HG02571 (cell line): ENCODE data around the gene SLC16A6.
"Not testable (repeated sequence)": the region's sequence is repeated elsewhere in the genome, so short reads cannot be mapped to it uniquely, and the experiment has no call there.

Experiments used
- ATAC-seq: cut with Tn5 transposase; IDR thresholded peaks from one replicate; pipeline ENCODE4 v1.9.1; 2021; ENCODE audit warnings: mild to moderate bottlenecking, moderate library complexity; ENCODE audit not compliant: unreplicated experiment

SLC16A6 gene

DNA sequence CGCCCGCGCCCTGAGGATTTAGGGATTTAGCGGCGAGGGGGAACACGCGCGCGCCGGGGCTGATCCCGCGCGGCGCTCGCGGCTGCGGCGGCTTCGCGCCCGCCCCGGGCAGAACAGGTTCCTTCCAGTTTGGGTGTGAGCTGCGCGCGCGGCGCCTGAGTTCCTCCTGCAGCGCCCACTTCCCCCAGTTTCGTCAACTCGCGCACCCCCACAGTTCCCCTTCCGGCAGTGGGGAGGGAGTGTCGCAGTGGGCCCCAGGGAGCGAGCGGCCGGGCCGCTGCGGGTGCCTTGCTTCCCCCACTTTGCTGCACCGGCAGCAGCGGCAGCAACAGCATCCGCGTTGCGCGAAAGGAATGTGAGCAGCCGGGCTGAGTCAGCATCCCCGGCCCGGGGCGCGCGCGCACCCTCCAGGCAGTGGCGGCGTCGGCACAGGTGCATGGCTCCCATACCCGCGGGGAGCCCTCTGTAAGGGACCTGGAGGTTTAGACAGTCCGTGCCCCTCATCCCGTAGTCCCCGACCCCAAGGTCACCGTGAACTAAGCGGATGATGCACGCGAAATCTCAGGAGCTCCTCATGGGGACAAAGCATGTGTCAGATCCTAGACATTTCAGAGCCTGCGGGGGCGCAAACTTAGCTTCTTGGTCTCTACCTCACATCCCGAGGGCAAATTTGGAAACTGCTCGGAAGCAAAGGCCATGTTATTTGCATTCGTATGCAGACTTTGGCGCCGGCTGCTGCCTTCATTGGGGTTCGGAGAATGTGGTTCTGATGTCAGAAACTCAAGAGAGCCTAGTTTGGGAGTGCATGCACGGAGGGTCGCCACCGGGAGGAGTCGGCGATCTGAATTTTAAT, 1.1 kb upstream of the SLC16A6 start:
- peak; percentile 55 for ATAC-seq

DNA sequence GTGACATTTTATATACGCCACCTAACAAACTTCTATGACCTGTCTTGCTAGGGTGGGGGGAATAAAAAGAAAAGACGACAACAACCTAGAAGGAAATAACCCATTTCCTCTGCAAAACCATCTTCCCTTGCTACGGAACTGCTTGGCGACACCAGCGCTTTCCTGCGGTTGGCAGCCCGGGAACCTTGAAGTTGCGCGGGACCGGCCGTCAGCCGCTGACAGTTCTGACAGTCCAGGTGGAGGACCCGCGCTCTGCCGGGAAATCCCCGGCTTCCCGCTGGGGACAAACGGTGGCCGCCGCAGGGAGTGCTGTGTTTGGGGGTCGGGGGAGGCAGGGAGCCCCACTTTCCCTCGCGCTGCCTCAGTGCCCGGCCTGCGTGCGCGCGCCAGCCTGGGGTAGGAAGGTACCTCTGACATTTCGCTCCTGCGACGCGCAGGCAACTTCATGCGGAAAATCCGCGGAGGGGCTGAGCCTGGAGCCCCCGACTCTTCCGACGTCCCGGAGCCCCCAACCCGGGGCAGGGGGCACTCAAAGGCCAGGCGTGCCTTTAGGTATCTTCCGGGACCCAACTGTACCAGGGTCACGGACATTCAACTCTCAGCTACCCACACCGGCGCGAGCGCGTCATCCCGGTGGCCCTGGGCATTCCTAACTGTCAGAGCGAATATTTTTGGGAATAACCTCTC, 516 bp downstream of the SLC16A6 start:
- no peak for ATAC-seq

DNA sequence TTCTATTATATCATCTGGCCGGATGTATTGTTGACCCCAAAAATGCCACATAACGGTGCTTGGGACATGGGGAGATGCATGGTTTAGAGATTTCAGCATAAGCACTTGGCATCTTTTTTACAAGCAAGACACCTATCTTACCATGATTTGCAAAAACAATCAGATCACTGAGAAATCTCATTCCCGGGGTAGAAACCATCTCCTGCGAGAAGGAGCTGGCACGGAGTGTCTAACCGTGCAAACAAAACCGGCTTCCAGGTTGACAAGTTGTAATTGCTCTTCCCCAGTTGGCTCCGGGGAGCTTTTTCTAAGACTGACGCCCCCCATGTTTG, 1.0 kb downstream of the SLC16A6 start:
- no peak for ATAC-seq

DNA sequence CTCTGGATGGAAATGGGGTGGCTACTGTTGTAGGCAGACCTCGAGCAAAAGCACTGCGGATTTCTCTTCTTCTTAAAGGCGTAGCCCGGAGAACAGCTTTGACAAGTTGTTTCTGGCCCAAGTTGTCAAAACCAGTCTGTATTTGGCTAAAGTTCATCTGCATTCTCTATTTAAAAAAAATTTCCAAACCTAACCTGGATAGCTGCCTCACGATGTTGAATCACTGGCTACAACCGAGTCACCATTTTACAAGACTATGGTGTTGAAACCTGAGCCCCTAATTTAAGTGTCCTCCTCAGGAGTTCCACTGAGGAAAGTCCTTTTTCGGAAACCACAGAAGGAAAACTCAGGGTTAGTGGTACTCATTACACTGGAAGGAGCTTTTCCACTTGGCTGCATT, 1.5 kb downstream of the SLC16A6 start:
- ATAC-seq = no peak

DNA sequence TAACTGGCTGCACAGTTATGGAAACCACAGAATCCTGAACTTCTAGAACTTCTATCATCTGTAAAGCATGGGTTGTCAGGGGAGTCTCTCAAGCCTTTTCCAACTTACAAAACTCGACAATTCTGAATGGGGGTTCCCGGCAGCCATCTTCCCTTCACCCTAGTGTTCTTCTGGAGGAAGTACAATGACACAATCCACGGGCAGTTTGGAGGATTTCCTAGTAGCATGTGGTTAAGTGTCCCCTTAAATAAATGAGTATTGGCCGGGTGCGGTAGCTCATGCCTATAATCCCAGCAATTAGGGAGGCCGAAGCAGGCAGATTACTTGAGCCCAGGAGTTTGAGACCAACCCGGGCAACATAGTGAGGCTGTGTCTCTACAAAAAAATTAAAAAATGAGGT, 2.1 kb downstream of the SLC16A6 start:
- no peak for ATAC-seq

DNA sequence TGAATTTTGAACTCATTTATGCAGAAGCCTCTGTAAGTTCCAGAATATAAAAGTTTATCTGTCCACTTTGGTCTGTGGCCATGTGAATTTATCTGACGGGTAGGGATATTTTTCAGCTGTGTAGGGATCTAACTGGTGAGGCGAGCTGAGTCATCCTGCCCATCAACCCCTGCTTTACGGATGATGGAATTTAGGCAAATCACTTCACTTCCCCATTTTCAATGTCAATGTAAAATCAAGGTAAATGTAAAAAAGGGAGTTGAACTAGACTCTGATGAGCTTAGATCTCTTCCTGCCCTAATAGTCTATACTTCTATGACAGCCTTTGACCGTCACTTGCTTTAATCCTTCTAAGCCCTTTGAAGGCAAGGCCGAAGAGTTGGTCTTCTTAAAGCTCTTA, 2.6 kb downstream of the SLC16A6 start:
- ATAC-seq = no peak

DNA sequence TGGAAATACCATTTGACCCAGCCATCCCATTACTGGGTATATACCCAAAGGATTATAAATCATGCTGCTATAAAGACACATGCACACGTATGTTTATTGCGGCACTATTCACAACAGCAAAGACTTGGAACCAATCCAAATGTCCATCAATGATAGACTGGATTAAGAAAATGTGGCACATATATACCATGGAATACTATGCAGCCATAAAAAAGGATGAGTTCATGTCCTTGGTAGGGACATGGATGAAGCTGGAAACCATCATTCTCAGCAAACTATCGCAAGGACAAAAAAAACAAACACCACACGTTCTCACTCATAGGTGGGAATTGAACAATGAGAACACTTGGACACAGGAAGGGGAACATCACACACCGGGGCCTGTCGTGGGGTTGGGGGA, 9.0 kb downstream of the SLC16A6 start:
- ATAC-seq = not testable (repeated sequence)

DNA sequence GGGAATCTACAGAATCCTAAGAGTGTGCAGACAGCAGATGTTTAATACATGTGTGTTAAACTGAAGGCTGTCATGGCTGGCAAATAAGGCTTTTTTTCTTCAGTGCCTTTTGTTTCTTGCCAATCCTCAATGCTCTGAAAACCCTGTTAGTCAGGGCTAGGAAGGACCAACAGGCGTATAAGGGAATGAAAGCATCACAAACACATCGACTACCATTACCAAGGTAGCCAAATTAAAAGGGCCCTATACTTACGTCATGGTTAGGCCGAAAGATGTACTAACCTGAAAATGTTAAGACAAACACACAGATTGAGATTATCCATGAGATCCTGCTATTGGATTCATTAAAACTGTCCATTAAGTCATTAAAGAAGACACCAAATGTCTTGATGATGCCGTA, 13.1 kb downstream of the SLC16A6 start:
- no peak for ATAC-seq

DNA sequence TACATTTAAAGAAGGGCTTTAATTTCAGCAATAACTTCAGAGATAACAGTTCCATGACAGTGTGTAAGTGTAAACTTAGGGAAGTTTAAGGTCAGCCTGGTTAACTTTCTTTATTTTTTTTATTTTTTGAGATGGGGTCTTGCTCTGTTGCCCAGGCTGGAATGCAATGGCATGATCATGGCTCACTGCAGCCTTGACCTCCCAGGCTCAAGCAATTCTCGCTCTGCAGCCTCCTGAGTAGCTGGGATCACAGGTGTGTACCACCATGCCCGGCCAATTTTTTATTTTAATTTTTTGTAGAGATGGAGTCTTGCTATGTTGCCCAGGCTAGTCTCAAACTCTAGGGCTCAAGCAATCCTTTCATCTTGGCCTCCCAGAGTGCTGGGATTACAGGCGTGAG, 14.6 kb downstream of the SLC16A6 start:
- ATAC-seq = not testable (repeated sequence)

DNA sequence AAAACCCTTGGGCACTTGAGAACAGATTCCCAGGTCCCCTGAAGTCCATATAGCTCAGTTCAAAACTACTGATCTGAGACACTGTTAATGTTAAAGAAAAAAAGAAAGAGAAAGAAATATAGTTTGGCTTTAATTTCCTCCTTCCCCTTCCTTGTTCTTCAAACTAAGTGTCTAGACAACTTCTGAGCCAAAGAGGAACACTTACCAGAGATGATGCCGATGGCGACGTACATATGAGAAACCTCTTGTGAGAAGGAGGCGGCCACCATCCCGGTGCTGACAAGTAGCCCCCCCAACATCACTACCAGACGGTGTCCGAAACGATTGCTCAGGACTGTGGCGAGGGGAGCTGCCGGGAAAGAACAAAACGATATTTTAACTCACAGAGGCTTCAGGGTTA, 17.2 kb downstream of the SLC16A6 start:
- no peak for ATAC-seq

DNA sequence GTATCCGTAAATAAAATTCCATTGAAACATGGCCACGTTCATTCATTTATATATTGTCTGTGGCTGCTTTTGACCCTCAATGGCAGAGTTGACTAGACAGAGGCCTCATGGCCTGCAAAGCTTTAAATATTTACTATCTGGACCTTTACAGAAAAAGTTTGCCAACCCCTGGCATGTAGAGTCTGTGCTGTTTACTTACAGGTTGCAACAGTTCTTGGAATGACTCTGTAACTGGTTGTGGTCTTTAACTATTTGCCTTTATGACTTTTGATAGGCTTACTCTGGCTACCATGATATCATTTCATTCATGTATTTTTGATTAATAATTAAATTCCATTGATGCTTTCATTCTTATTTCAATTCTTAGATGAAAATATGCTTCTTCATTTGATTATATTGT, 25.1 kb downstream of the SLC16A6 start:
- ATAC-seq = not testable (repeated sequence)

DNA sequence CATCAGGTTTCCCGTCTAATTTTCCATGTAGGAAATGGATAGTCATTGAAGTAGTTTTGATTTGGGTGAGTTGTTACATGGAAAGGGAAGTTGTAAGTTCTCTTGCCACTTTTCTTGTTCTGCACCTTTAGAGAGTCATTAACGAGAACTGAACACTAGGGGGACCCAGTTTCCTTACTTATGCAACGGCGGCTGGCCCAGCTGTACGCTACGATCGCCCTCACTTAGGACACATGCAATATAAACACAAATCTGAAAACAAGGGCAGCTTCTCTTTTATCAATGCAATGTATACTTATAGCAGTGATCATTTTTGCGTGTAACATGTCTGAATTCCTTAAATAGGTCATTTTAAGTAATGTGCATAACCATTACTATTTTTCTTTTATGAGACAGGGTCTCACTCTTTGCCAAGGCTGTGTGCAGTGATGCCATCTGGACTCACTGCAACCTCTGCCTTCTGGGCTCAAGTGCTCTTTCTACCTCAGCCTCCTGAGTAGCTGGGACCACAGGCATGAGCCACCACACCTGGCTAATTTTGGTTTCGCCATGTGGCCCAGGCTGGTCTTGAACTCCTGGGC, 27.7 kb downstream of the SLC16A6 start:
- not testable (repeated sequence) for ATAC-seq

DNA sequence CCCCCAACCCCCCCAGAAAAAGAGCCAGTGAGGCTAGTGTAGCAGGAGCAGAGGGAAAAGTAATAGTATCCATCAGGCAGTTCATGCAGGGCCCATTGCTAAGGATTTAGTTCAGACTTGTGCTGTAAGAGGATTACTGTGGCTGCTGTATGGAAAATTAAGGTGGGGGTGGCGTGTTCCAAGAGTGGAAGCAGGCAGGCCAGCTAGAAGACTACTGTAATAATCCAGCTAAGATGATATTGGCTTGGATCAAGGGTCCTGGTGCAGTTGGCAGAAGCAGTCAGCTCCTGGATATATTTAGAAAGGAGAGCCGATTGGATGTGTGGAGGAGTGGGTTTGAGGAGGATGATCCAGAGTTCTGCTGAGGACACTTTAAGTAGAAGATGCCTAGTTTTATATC, 28.5 kb downstream of the SLC16A6 start:
- ATAC-seq = not testable (repeated sequence)

DNA sequence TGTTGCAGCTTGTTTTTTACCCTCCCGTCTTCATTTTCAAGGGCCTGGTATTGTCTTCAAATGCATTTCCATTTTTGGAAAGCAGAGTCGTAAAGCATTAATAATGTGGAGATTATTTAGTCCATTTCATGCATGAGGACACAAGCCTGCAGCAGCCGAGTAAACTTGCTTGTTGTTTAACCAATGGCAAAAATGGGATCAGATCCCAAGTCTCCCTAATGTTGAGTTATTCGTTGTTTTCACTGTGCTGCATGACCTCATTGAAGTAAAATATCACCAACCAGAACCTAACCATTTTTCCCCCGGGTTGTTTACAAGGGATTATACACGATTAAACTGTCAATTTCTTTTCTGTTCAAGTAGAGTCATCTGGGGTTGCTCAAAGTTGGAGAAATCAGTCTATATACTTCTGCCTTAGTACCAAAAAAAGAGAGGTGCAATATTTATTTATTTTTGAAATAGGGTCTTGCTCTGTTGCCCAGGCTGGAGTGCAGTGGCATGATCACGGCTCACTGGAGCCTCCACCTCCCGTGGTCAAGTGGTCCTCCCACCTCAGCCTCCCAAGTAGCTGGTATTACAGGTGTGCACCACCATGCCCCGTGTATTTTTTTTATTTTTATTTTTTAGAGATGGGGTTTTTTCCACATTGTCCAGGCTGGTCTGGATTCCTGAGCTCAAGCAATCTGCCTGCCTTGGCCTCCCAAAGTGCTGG, 30.7 kb downstream of the SLC16A6 start:
- ATAC-seq = no peak

DNA sequence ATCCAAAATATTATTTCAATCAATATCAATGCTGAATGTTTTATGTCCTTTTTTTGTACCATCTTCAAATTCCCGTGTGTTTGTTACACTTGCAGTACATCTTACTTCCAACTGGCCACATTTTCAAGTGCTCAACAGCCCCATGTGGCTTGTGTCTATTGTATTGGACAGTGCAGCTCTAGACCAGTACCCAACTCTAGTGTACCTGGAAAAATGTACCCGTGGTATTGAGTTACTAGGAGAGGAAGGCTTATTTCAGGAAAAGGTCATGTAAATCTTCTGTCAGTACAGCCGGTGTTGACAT, 31.3 kb downstream of the SLC16A6 start:
- not testable (repeated sequence) for ATAC-seq

DNA sequence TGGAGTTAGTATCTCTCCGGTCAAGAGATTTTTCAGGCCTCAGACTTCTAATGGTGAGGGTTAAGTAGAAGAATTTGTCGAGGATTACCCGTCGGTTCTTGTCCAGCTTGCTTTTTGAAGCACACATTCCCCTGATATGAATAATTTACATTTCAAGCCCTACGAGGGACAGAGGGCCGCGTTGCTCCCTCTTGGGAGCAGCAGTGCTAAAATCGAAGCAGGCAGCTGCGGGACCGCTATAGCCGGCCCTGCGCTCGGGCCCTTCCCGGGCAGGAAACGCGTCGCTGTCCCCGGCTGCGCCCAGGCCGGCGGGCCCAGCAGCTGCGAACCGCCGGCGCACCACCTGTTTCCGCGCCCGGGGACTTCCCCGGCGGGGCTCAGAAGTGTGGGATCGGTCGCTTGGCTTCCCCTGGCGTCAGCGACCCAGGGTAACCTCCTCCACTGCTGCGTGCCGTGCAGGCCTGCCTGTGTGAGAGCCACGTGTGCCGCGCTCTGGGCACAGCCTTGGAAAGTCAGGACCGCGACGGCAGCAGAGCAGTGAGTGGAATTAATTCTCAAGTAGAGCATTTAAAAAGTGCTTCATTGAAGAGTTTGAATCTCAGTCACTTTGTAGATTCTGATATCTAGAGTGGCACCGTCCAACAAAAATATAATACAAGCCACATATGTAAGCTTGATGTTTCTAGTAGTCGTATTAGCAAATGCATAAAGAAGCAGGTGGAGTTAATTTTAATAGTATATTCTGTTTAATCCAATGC, 31.9 kb downstream of the SLC16A6 start:
- ATAC-seq = peak; percentile 82

DNA sequence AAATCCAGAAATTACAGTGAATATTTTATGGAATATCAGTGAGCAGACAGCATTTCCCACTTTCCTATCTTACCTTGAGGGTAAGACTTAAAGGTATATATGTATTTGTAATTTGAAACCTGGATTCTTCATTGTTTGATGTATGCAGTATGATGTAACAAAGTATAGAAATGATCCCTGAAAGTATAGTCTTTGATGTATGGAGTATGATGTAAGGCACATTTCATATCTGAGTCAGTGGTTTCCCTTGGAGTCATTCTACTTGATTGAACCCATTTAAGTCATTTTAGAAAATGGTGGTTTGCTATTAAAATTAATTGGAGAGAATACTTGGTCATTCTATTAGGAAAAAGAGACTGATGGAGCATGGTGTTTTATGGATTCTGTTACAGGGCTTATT, 33.0 kb downstream of the SLC16A6 start:
- ATAC-seq = no peak

DNA sequence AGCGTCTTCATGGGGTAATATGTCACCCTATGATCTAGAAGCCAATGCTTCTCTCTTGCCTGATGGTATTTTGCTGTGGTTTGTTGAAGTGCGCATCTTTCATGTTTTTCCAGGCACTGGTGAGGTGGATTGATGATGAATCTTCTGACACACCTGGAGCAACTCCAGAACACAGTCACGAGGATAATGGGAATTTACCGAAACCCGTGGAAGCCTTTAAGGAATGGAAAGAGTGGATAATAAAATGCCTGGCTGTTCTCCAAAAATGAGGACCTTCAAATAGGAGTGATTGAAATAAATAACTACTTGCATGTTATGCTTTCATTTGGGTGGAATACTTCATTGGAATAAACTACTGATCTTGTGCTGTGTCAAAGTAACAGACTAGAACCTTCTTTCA, 34.2 kb downstream of the SLC16A6 start:
- ATAC-seq = not testable (repeated sequence)

DNA sequence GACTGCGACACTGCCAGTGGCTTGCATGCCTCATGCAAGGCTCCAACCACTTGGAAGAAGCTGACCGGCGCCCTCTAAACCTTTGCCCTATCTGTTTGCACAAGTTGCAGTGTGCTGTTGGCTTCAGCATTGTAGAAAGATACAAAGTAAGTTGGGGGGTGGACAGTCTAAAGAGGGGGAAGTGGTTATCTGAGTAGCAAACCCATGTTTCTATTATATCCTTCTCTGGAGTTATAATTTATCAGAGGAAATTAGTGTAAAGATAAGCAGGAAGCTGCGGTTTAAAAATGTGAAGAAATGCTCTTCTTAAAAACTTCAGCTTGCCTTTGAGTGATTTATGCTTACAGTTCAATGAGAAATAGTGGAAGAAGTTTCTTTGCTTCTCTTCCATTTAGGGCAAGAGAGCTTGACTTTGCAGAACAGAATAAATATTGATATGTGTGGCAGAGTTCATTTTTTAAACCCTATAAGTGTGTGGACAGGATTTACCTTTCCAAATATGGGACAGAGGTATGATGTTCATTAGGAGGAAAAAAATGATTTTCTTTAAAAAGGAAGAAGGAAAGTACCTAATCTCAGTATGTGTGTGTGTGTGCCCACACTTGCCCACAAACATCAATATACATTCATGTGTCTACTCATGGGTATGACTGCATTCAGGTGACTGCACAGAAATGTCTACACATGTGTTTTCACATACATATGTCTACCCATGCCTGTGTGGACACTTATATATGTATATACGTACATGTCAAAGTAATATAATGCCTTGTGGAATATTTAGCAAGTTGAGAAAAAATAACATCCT, 35.0 kb downstream of the SLC16A6 start:
- no peak for ATAC-seq

DNA sequence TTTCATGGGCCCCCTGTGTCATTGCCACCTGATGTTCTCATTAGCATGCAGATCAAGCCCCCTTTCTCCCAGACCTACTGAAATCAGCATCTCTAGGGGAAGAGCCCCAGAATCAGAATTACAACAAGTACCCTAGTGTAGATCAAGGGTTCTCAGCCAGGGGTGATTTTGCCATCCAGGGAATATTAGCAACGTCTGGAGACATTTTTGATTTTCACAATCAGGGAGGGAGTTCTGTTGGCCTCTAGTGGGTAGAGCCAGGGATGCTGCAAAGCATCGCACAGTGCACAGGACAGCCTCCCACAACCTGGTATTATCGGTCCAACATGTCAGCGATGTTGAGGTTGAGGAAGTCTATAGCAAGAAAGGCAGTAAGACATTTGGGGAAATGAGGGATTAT, 35.8 kb downstream of the SLC16A6 start:
- ATAC-seq = no peak
